Heart left ventricle (tissue), 16 donors: Measurements from ENCODE around the gene NT5DC4. TPM values are rescaled to one million over a fixed set of nuclear protein-coding genes. Genes with fewer than 3 reads are reported as not detected.
A peak's percentile ranks its signal among the peaks of the same experiment; 100 is the strongest.

Experiments
- ATAC-seq, 4 donors: fragments of 200-7000 bp; cut with Tn5 transposase; one replicate each; pipeline ENCODE4 v1.9.1; 2020 to 2022; ENCODE audit warnings: moderate library complexity in 4 of 4, mild to moderate bottlenecking in 3 of 4, moderate number of reproducible peaks in 1 of 4
- DNase-seq, 5 donors: peaks; one replicate each; pipeline ENCODE4 v3.0.0-alpha.2; 2020
- H3K27ac ChIP-seq, 12 donors: fragments of 200-600 bp; sonication (generic) in 4 of 12; one replicate each; pipeline versions ENCODE4 v1.5.0 to v1.8.0; 2016 to 2022; ENCODE audit warnings: mild to moderate bottlenecking in 2 of 12
- H3K27me3 ChIP-seq, 9 donors: fragments of 200-600 bp; sonication (generic) in 2 of 9; one replicate each; pipeline versions ENCODE4 v1.5.1 to v1.8.0; 2016 to 2022; ENCODE audit warnings: mild to moderate bottlenecking in 3 of 9
- H3K36me3 ChIP-seq, 9 donors: fragments of 200-600 bp; sonication (generic) in 2 of 9; one replicate each; pipeline versions ENCODE4 v1.5.0 to v1.8.0; 2018 to 2022; ENCODE audit warnings: mild to moderate bottlenecking in 2 of 9
- H3K4me1 ChIP-seq, 12 donors: fragments of 200-600 bp; sonication (generic) in 4 of 12; one replicate each; pipeline versions ENCODE4 v1.5.0 to v1.8.0; 2016 to 2022; ENCODE audit warnings: mild to moderate bottlenecking in 3 of 12
- H3K4me3 ChIP-seq, 12 donors: fragments of 200-600 bp; sonication (generic) in 4 of 12; one replicate each; pipeline versions ENCODE4 v1.5.0 to v1.8.0; 2017 to 2022; ENCODE audit warnings: mild to moderate bottlenecking in 9 of 12, moderate library complexity in 4 of 12
- H3K9me3 ChIP-seq, 12 donors: fragments of 200-600 bp; sonication (generic) in 4 of 12; one replicate each; pipeline versions ENCODE4 v1.5.0 to v1.8.0; 2016 to 2022; ENCODE audit warnings: mild to moderate bottlenecking in 1 of 12
- CTCF ChIP-seq, 12 donors: fragments of 200-600 bp; sonication (generic) in 4 of 12; IDR thresholded peaks; one replicate each; pipeline versions ENCODE4 v1.5.0 to v1.8.0; 2018 to 2022; ENCODE audit warnings: antibody characterized with exemption in 12 of 12, mild to moderate bottlenecking in 5 of 12
- POLR2A ChIP-seq, 2 donors: fragments of 450-650 bp; IDR thresholded peaks; one replicate each; pipeline ENCODE4 v1.6.1; 2017; ENCODE audit warnings: antibody characterized with exemption in 2 of 2, mild to moderate bottlenecking in 2 of 2, moderate library complexity in 2 of 2
- WGBS, 4 donors: extraction: QIAGEN DNeasy Blood & Tissue Kit in 2 of 4; methylation state at CpG; one replicate each; pipeline versions ENCODE4 v1.1.5 to v1.1.7; 2013 to 2018; 5-methylcytosine and 5-hydroxymethylcytosine counted together
- intact Hi-C, 10 donors: fragments of 100-400 bp; cut with DNase I; formaldehyde crosslinking; loops; one replicate each; pipeline versions ENCODE4 v1.11.1 to v1.14.2; 2022
- polyA plus RNA-seq, 2 donors: library from polyadenylated mRNA; stranded (reverse); fragments of 200-250 nt; gene quantifications; one replicate each; pipeline ENCODE4 v1.2.3, GENCODE V29; 2013
- total RNA-seq, 9 donors: library from RNA; depleted of rRNA in 2 of 9; stranded (reverse); fragments of >200 nt in 2 of 9; fragmentation: NEBNext Ultra II Directional in 3 of 9; extraction: Animal tissue kit (Norgen Biotek cat#: 25700) in 3 of 9; gene quantifications; one replicate each; pipeline versions ENCODE4 v1.1.0 to v1.2.4, GENCODE V29; 2016 to 2023
- donor health status: ischemic (EF 13 %, LVEDD 7.1; RV severe dilation, severe dysfunction).
- donor health status: healthy with polysubstance abuse.
- donor health status: DM: no; HTN: yes; CAD: no.
- donor health status: DM: no; HTN: no; CAD: no.
- donor health status: ischemic (EF 25% LVEDD 6.9; RV normal size, moderate dysfunction).
- donor health status: ischemic (EF 25% LVEDD 5.7; RV mildly dilated, moderate dysfunction).
- donor health status: healthy.
- donor health status: DM: yes; HTN: yes; CAD: no.
- donor health status: ischemic (EF 35%, LVEDD 5.7; RV mildly dilated, moderate dysfunction).
- donor health status: nonischemic (EF 11% LVEDD 7.7; RV severe dilation, severe dysfunction).
- donor health status: DM: yes; HTN: yes; CAD: no.
- donor health status: PGD.
- donor health status: ischemic (EF 29% LVEDD 5.4; RV normal size, mild dysfunction).
- donor health status: nonischemic (EF 23%, LVEDD 6.1; RV moderate dilation, normal function).

The NT5DC4 gene
- total and polyA plus RNA-seq, 11 donors = 0.16 TPM; not detected in 10

GRCh38 chr2:112684415-112684775 lies 36.4 kb upstream of the NT5DC4 start:
- no peak for DNase-seq
- no peak for ATAC-seq
- intact Hi-C loops = no loop called here
- Histone ChIP-seq H3K4me3 (no peak overlapping the region), H3K36me3 (no peaks in the 10 kb centered on the region), H3K27ac (no peak overlapping the region), H3K27me3 (no peaks in the 10 kb centered on the region), H3K9me3 (no peaks in the 10 kb centered on the region), H3K4me1 (peaks cover 0 to 33% (median 0%) of the 10 kb centered on the region in 12 donors)
- TF ChIP-seq CTCF (IDR thresholded peaks at IDR 0.05) = no peak
- no peak for TF ChIP-seq POLR2A (IDR thresholded peaks at IDR 0.05)
- WGBS, 4 donors = 64 to 66% (median 65%) methylated on average over 3 of the region's 3 CpGs

- Histone ChIP-seq H3K27ac (no peak overlapping the region), H3K36me3 (no peaks in the 10 kb centered on the region), H3K4me1 (peaks cover 0 to 31% (median 0%) of the 10 kb centered on the region in 12 donors), H3K27me3 (no peaks in the 10 kb centered on the region), H3K9me3 (no peaks in the 10 kb centered on the region), H3K4me3 (no peak overlapping the region)
- DNase-seq = no peak
- no peak for TF ChIP-seq POLR2A (IDR thresholded peaks at IDR 0.05)
- peak in 1 of 12 donors; percentile 14 for TF ChIP-seq CTCF (IDR thresholded peaks at IDR 0.05)
- intact Hi-C loops = loop anchor here in 1 of 10 donors (5.0 kb wide), 1 partner anchor 33 kb away; no protein-coding TSS in a partner anchor
- 86 to 93% (median 89%) methylated on average over 4 of the region's 4 CpGs for WGBS, 4 donors
- no peak for ATAC-seq
Observed at GRCh38 chr2:112685271-112685884, 35.4 kb upstream of the NT5DC4 start.

DNA sequence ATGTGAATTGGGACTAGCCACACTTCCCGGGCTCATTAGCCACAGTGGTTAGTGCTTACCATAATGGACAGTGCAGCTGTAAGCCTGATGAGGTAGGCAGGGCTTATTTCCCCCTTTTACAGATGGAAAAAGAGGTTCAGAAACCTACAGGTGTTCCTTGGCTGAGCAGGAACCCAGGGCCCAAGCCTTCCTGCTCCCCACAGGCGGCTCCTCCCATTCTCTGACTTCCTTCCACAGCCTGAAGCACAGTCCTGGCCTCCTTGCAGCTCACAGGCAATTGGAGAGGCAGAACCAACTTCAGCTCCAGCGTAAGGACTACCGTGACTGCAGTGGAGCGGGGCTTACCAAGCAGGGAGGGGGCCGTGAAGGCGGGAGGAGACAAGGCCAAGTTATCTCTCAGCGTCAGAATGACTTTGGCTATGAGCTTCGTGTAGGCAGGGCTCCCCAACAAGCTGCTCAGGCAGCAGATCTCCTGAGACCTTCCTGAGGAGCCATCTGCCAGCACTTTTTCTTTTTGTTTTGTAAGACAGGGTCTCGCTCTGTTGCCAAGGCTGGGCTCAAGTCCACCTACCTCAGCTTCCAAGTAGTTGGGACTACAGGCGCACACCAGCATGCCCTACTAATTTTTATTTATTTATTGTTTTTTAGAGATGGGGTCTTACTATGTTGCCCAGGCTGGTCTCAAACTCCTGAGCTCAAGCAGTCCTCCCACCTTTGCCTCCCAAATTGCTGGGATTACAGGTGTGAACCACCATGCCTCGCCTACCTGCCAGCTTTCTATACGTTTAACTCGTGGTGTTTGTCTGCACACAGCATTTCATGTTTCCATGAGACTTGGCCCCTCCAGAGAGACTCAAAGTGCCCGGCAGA lies 34.2 kb upstream of the NT5DC4 start:
- Histone ChIP-seq H3K9me3 (no peaks in the 10 kb centered on the region), H3K4me3 (no peak overlapping the region), H3K4me1 (peaks cover 0 to 39% (median 0%) of the 10 kb centered on the region in 12 donors), H3K27ac (no peak overlapping the region), H3K27me3 (no peaks in the 10 kb centered on the region), H3K36me3 (no peaks in the 10 kb centered on the region)
- DNase-seq (no peak), ATAC-seq (no peak)
- intact Hi-C loops = loop anchor here in 1 of 10 donors (5.0 kb wide), 1 partner anchor 34 kb away; no protein-coding TSS in a partner anchor
- TF ChIP-seq POLR2A (IDR thresholded peaks at IDR 0.05) (no peak), CTCF (IDR thresholded peaks at IDR 0.05) (no peak)
- WGBS, 4 donors = 66 to 78% (median 70%) methylated on average over 15 of the region's 15 CpGs

DNA sequence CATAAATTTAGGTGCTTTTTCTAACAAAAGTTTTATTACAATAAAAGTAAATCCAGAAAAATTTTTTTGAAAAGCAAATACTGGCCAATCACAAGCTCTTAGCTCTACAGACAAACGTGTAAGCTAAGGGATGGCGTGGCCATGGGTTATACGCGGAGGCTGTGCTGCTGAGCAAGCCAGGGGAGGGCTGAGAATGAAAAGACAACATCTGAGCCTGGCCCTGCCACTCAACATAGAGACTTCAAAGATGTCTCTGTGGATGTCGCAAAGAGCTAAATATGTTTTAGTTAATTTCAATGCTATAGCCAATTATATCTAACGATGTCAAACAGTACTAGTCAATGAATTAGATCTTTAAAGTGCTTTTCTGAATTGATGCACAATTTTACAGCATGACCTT lies 33.3 kb upstream of the NT5DC4 start:
- no peak for DNase-seq
- no peak for TF ChIP-seq POLR2A (IDR thresholded peaks at IDR 0.05)
- no peak for TF ChIP-seq CTCF (IDR thresholded peaks at IDR 0.05)
- Histone ChIP-seq H3K4me3 (no peak overlapping the region), H3K9me3 (no peaks in the 10 kb centered on the region), H3K36me3 (no peaks in the 10 kb centered on the region), H3K27me3 (no peaks in the 10 kb centered on the region), H3K4me1 (peaks cover 0 to 41% (median 0%) of the 10 kb centered on the region in 12 donors), H3K27ac (no peak overlapping the region)
- WGBS, 4 donors = 88 to 91% (median 89%) methylated on average over 6 of the region's 6 CpGs
- intact Hi-C loops = loop anchor here in 1 of 10 donors (5.0 kb wide), 1 partner anchor 35 kb away; no protein-coding TSS in a partner anchor
- ATAC-seq = no peak
